H1 (cell line): Measurements from ENCODE around the gene SLC16A8. TPM values are rescaled to one million over a fixed set of nuclear protein-coding genes. Genes with fewer than 3 reads are reported as not detected.

Source experiments
- CTCF ChIA-PET: fragments of 300-600 bp; sonication (Branson Sonifier 250); formaldehyde crosslinking; loops from one replicate; lab custom pipeline; 2021; ENCODE audit not compliant: partially characterized antibody; lab: Charles Lee
- POLR2A ChIA-PET: fragments of 300-600 bp; sonication (Branson Sonifier 250); formaldehyde crosslinking; loops from one replicate; lab custom pipeline; 2021; ENCODE audit warnings: inconsistent platforms; ENCODE audit not compliant: partially characterized antibody; lab: Charles Lee
- DNase-seq, 2 experiments: peaks; one replicate each; pipeline versions ENCODE4 v3.0.0 to v3.0.0-alpha.2; 2010 to 2022; ENCODE audit warnings: low spot score in 2 of 2, low read depth in 1 of 2, mixed read lengths in 1 of 2
- FAIRE-seq: peaks from 2 replicates; lab custom pipeline; 2011; peaks lifted over from hg19 to GRCh38; lab: Jason Lieb, UNC
- H2AFZ ChIP-seq: 2 replicates; pipeline ENCODE4 v1.8.1; 2012; ENCODE audit warnings: low read length, inconsistent platforms
- H2AK5ac ChIP-seq: 2 replicates; pipeline ENCODE4 v1.6.1; 2013; ENCODE audit warnings: low read depth, low read length
- H2BK120ac ChIP-seq: replicated peaks from 2 replicates; pipeline ENCODE3; 2013; ENCODE audit warnings: low read depth, low read length, inconsistent platforms
- H2BK12ac ChIP-seq: 2 replicates; pipeline ENCODE4 v1.6.1; 2013; ENCODE audit warnings: low read depth, low read length
- H2BK15ac ChIP-seq: 2 replicates; pipeline ENCODE4 v1.6.1; 2013; ENCODE audit warnings: low read length
- H2BK20ac ChIP-seq: 2 replicates; pipeline ENCODE4 v1.6.1; 2013; ENCODE audit warnings: low read length
- H2BK5ac ChIP-seq: 2 replicates; pipeline ENCODE4 v1.6.1; 2013; ENCODE audit warnings: low read depth, low read length
- H3K14ac ChIP-seq: 2 replicates; pipeline ENCODE4 v1.6.1; 2013; ENCODE audit warnings: inconsistent platforms; ENCODE audit not compliant: insufficient read length
- H3K18ac ChIP-seq: 2 replicates; pipeline ENCODE4 v1.6.1; 2013; ENCODE audit warnings: low read length; ENCODE audit errors: extremely low read depth
- H3K23ac ChIP-seq: 2 replicates; pipeline ENCODE4 v1.6.1; 2013; ENCODE audit warnings: inconsistent platforms; ENCODE audit not compliant: insufficient read length
- H3K23me2 ChIP-seq: 2 replicates; pipeline ENCODE4 v1.6.1; 2013; ENCODE audit warnings: low read depth, low read length
- H3K27ac ChIP-seq: 2 replicates; pipeline ENCODE4 v1.6.1; 2011; ENCODE audit warnings: low read depth, low read length, inconsistent platforms
- H3K27me3 ChIP-seq, 4 experiments: replicated peaks in 1 of 4; 1 replicate in 1 of 4; 2 replicates in 3 of 4; pipeline versions ENCODE4 v1.6.1 to v1.8.1; 2011 to 2013; ENCODE audit warnings: low read length in 3 of 4, mild to moderate bottlenecking in 3 of 4, inconsistent platforms in 2 of 4, mixed read lengths in 2 of 4, moderate library complexity in 1 of 4; ENCODE audit not compliant: control insufficient read depth in 3 of 4, insufficient read depth in 3 of 4; ENCODE audit errors: extremely low read depth in 1 of 4
- H3K36me3 ChIP-seq, 4 experiments: 2 replicates each; pipeline versions ENCODE4 v1.6.1 to v1.8.1; 2011 to 2013; ENCODE audit warnings: mild to moderate bottlenecking in 4 of 4, low read length in 3 of 4, moderate library complexity in 2 of 4, control low read depth in 1 of 4, inconsistent platforms in 1 of 4; ENCODE audit not compliant: insufficient read depth in 4 of 4, control insufficient read depth in 2 of 4
- H3K4ac ChIP-seq: replicated peaks from 2 replicates; pipeline ENCODE3; 2013; ENCODE audit warnings: low read length, low read depth, mixed read lengths, inconsistent platforms; ENCODE audit not compliant: insufficient read length
- H3K4me1 ChIP-seq, 4 experiments: replicated peaks in 1 of 4; 1 replicate in 1 of 4; 2 replicates in 3 of 4; pipeline versions ENCODE4 v1.6.1 to v1.8.1; 2011 to 2013; ENCODE audit warnings: low read length in 3 of 4, inconsistent platforms in 2 of 4, mixed read lengths in 1 of 4; ENCODE audit not compliant: insufficient read depth in 4 of 4, control insufficient read depth in 3 of 4
- H3K4me2 ChIP-seq, 2 experiments: 2 replicates each; pipeline versions ENCODE4 v1.6.1 to v1.8.1; 2011 to 2013; ENCODE audit warnings: low read depth in 2 of 2, low read length in 2 of 2, control low read depth in 1 of 2, inconsistent platforms in 1 of 2, mild to moderate bottlenecking in 1 of 2; ENCODE audit not compliant: insufficient read depth in 1 of 2
- H3K4me3 ChIP-seq, 4 experiments: fragments of 200-600, 300-600 bp in 1 of 4; sonication (generic), shearing (Covaris generic), sonication (Bioruptor Twin) in 1 of 4; 2 replicates each; pipeline versions ENCODE4 v1.5.1 to v1.8.1; 2011 to 2016; ENCODE audit warnings: low read length in 4 of 4, low read depth in 3 of 4, control low read depth in 2 of 4, inconsistent platforms in 2 of 4, mild to moderate bottlenecking in 2 of 4, mixed read lengths in 1 of 4, moderate library complexity in 1 of 4; ENCODE audit not compliant: insufficient read depth in 2 of 4; ENCODE audit errors: extremely low read depth in 1 of 4
- H3K56ac ChIP-seq: replicated peaks from 2 replicates; pipeline ENCODE3; 2013; ENCODE audit warnings: low read depth, mild to moderate bottlenecking, mixed read lengths, low read length, inconsistent platforms; ENCODE audit not compliant: insufficient read length
- H3K79me1 ChIP-seq: 2 replicates; pipeline ENCODE4 v1.6.1; 2013; ENCODE audit warnings: low read depth, low read length, control low read depth
- H3K79me2 ChIP-seq, 2 experiments: 2 replicates each; pipeline versions ENCODE4 v1.6.1 to v1.8.1; 2012 to 2013; ENCODE audit warnings: low read length in 2 of 2, mild to moderate bottlenecking in 2 of 2, inconsistent platforms in 1 of 2; ENCODE audit not compliant: insufficient read depth in 2 of 2, control insufficient read depth in 1 of 2
- H3K9ac ChIP-seq, 4 experiments: replicated peaks in 1 of 4; 1 replicate in 1 of 4; 2 replicates in 3 of 4; pipeline versions ENCODE4 v1.6.1 to v1.8.1; 2011 to 2013; ENCODE audit warnings: low read depth in 3 of 4, low read length in 3 of 4, control low read depth in 2 of 4, mild to moderate bottlenecking in 2 of 4, moderate library complexity in 2 of 4, inconsistent platforms in 1 of 4; ENCODE audit errors: extremely low read depth in 1 of 4
- H3K9me3 ChIP-seq, 2 experiments: 2 replicates each; pipeline versions ENCODE4 v1.6.1 to v1.8.1; 2012 to 2013; ENCODE audit warnings: mild to moderate bottlenecking in 2 of 2, moderate library complexity in 2 of 2, control low read depth in 1 of 2, inconsistent platforms in 1 of 2, low read depth in 1 of 2, low read length in 1 of 2, mixed read lengths in 1 of 2; ENCODE audit not compliant: insufficient read depth in 2 of 2
- H4K20me1 ChIP-seq, 2 experiments: replicated peaks in 1 of 2; 2 replicates each; pipeline versions ENCODE3 to v1.8.1; 2011 to 2013; ENCODE audit warnings: inconsistent platforms in 2 of 2, low read length in 2 of 2, mild to moderate bottlenecking in 1 of 2; ENCODE audit not compliant: insufficient read depth in 2 of 2, control insufficient read depth in 1 of 2
- H4K5ac ChIP-seq: 2 replicates; pipeline ENCODE4 v1.6.1; 2013; ENCODE audit warnings: low read length, low read depth, mixed read lengths, inconsistent platforms; ENCODE audit not compliant: insufficient read length
- H4K8ac ChIP-seq: 2 replicates; pipeline ENCODE4 v1.8.0; 2013; ENCODE audit warnings: mild to moderate bottlenecking, moderate library complexity, low read length, inconsistent platforms; ENCODE audit not compliant: insufficient read depth; ENCODE audit errors: extremely low read depth
- H4K91ac ChIP-seq: replicated peaks from 2 replicates; pipeline ENCODE3; 2013; ENCODE audit warnings: low read length, mixed read lengths, inconsistent platforms; ENCODE audit not compliant: insufficient read length
- ASH2L ChIP-seq: fragments of 200-600, 300-600 bp; sonication (generic); IDR thresholded peaks from one replicate; pipeline ENCODE4 v1.7.1; 2017; ENCODE audit warnings: low read length
- CHD2 ChIP-seq: IDR thresholded peaks from 2 replicates; pipeline ENCODE4 v1.6.1; 2012; ENCODE audit warnings: low read length, improper control_type of control experiment
- CREB1 ChIP-seq: IDR thresholded peaks from 2 replicates; pipeline ENCODE4 v1.6.1; 2012; ENCODE audit warnings: inconsistent platforms
- EP300 ChIP-seq, 2 experiments: IDR thresholded peaks; 1 replicate in 1 of 2; 2 replicates in 1 of 2; pipeline ENCODE4 v1.6.1; 2011 to 2012; ENCODE audit warnings: low read depth in 2 of 2, low read length in 2 of 2, mild to moderate bottlenecking in 2 of 2, borderline replicate concordance in 1 of 2, inconsistent platforms in 1 of 2, moderate library complexity in 1 of 2
- KDM4A ChIP-seq: IDR thresholded peaks from one replicate; pipeline ENCODE4 v1.7.1; 2012; ENCODE audit warnings: low read depth, mild to moderate bottlenecking, moderate library complexity, low read length, inconsistent platforms; ENCODE audit not compliant: severe bottlenecking
- RNF2 ChIP-seq: fragments of 200-900, 300-1000 bp; sonication (generic); IDR thresholded peaks from 2 replicates; pipeline ENCODE4 v1.7.1; 2016; ENCODE audit warnings: borderline replicate concordance, low read depth, mild to moderate bottlenecking, antibody characterized with exemption, low read length; ENCODE audit not compliant: poor library complexity, severe bottlenecking; ENCODE audit errors: missing control alignments
- SP4 ChIP-seq: IDR thresholded peaks from 2 replicates; pipeline ENCODE4 v1.6.1; 2012; ENCODE audit warnings: low read length, inconsistent platforms
- WGBS, 2 experiments: shearing (Covaris generic) in 1 of 2; methylation state at CpG; one replicate each; pipeline versions ENCODE4 v1.1.6 to v1.1.7; 2013 to 2015; ENCODE audit warnings: low lambda C conversion rate in 2 of 2, mixed read lengths in 2 of 2, inconsistent platforms in 1 of 2, low coverage in 1 of 2, missing lambda C conversion rate in 1 of 2; ENCODE audit not compliant: insufficient replicate concordance in 2 of 2, insufficient coverage in 1 of 2, insufficient read length in 1 of 2; ENCODE audit errors: extremely low coverage in 1 of 2, missing lambda C conversion rate in 1 of 2; 5-methylcytosine and 5-hydroxymethylcytosine counted together
- polyA plus RNA-seq, 7 experiments: library from polyadenylated mRNA; depleted of rRNA in 3 of 7; stranded (reverse) in 5 of 7; unstranded in 2 of 7; fragments of >200 nt in 5 of 7; fragments of 200-250 nt in 2 of 7; gene quantifications; 1 replicate in 5 of 7; 2 replicates in 1 of 7; 4 replicates in 1 of 7; pipeline versions ENCODE4 v1.2.1 to v1.2.3, GENCODE V29; 2011 to 2013; ENCODE audit warnings: missing spikeins in 2 of 7, mixed read lengths in 2 of 7
- total RNA-seq: library from RNA; stranded (reverse); fragmentation: NEBNext Ultra II Directional; extraction: Animal tissue kit (Norgen Biotek cat#: 25700); gene quantifications from 2 replicates; pipeline ENCODE4 v1.2.1, GENCODE V29; 2021
- TF ChIP-seq, protein P1 (sequence below): IDR thresholded peaks from 2 replicates; pipeline ENCODE4 v1.6.1; 2012; ENCODE audit warnings: inconsistent platforms
- TF ChIP-seq, protein P2 (sequence below): IDR thresholded peaks from 2 replicates; pipeline ENCODE4 v1.6.1; 2012; ENCODE audit warnings: inconsistent platforms

SLC16A8 gene
- total and polyA plus RNA-seq, 2 of the 8 experiments (the other 6 are each of a cell fraction or from before 2014, with no cell fraction given) = 0.70 TPM; not detected in 1

DNA sequence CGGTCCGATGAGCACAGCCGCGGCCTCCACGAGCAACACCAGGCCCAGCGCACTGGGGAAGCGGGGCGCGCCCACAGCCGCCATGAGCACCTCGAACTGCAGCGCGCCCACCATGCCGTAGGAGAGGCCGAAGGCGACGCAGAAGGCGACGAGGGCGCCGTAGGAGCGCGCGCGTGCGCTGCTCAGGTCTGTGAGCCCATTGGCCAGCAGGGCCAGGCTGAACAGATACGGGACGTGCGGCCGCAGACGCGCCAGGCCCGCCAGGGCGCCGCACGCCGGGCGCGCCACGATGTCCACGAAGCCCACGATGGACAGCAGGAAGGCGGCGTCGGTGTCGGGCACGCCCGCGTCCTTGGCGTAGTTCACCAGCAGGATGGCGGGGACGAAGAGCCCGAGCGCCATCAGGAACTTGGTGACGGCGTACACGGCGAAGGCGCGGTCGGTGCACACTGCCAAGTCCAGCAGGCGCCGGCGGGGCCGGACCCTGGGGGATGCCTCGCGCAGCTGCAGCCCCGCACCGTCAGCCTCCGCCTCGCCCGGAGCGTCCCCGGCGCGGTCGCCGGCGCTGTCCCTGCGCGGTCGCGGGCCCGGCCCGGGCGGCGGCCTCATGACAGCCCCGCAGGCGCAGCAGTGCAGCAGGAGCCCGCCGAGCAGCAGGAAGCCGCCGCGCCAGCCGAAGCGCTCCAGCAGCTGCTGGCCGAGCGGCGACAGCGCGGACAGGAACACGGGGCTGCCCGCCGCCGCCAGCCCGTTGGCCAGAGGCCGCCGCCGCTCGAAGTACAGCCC, 2.9 kb downstream of the SLC16A8 start:
- Histone ChIP-seq H2BK5ac (no peak overlapping the region), H2BK12ac (peak overlapping the region; percentile 77; the same call in 1 of the 2 replicates), H2BK20ac (0 out of 2 replicates have a peak overlapping the region, but pooled peaks have one; percentile 80), H3K18ac (no peak overlapping the region; the same call in 1 of the 2 replicates), H3K4ac (peak overlapping the region; percentile 21), H3K9ac (no peak overlapping the region), H3K79me1 (no peaks in the 10 kb centered on the region), H3K27me3 (peaks cover 7 to 37% (median 33%) of the 10 kb centered on the region in 4 experiments), H2AFZ (peak overlapping the region; percentile 86; the same call in 1 of the 2 replicates), H4K20me1 (peaks cover 0 to 1% of the 10 kb centered on the region in 2 experiments), H2BK15ac (no peak overlapping the region; the same call in 1 of the 2 replicates), H4K8ac (peak overlapping the region; percentile 86), H4K91ac (peak overlapping the region; percentile 89), H3K14ac (no peak overlapping the region), H3K4me3 (peak overlapping the region; percentile 24 to 48 (median 30); a peak in 7 of 8 replicates), H4K5ac (peak overlapping the region; percentile 54), H3K27ac (no peak overlapping the region), H3K23ac (no peak overlapping the region), H3K79me2 (no peaks in the 10 kb centered on the region), H3K56ac (no peak overlapping the region), H3K36me3 (no peaks in the 10 kb centered on the region), H2AK5ac (no peak overlapping the region), H3K9me3 (no peaks in the 10 kb centered on the region), H3K4me1 (peaks cover 0 to 25% (median 18%) of the 10 kb centered on the region in 4 experiments; a peak in 6 of 7 replicates), H3K23me2 (peaks cover 3% of the 10 kb centered on the region), H2BK120ac (no peak overlapping the region), H3K4me2 (peak overlapping the region; percentile 66 to 80)
- CTCF ChIA-PET = interaction anchor here (0.9 to 2.0 kb wide), 11 partner anchors 8 to 63 kb away, joined by 3 to 11 read pairs (median 3); no protein-coding TSS in a partner anchor
- FAIRE-seq (no peak), DNase-seq (peak in 1 of 2 experiments; percentile 75)
- POLR2A ChIA-PET = interaction anchor here (0.9 to 1.5 kb wide), 5 partner anchors 9 to 17 kb away, joined by 3 to 6 read pairs (median 4); no protein-coding TSS in a partner anchor
- 18% methylated on average over 101 of the region's 110 CpGs; no CpG with 5 or more reads in 1 of the 2 experiments for WGBS, 2 experiments
- TF ChIP-seq, protein P1, sequence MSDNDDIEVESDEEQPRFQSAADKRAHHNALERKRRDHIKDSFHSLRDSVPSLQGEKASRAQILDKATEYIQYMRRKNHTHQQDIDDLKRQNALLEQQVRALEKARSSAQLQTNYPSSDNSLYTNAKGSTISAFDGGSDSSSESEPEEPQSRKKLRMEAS = peak; percentile 98
- TF ChIP-seq, protein P2, sequence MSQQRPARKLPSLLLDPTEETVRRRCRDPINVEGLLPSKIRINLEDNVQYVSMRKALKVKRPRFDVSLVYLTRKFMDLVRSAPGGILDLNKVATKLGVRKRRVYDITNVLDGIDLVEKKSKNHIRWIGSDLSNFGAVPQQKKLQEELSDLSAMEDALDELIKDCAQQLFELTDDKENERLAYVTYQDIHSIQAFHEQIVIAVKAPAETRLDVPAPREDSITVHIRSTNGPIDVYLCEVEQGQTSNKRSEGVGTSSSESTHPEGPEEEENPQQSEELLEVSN = peak; percentile 96
- no peak for TF ChIP-seq CHD2
- TF ChIP-seq ASH2L = peak; percentile 64
- TF ChIP-seq CREB1 = peak; percentile 73
- no peak for TF ChIP-seq SP4
- no peak for TF ChIP-seq EP300 (IDR thresholded peaks at IDR 0.05; ENCODE audit: borderline replicate concordance in 1 of 2, low read depth in 2 of 2, low read length in 2 of 2)
- TF ChIP-seq KDM4A = peak; percentile 88
- TF ChIP-seq RNF2 = no peak
